Stimulated activated effector memory CD8-positive, alpha-beta T cell treated with anti-CD3 and anti-CD28 coated beads, Interleukin-12 subunit alpha, Interleukin-12 subunit beta, amount 100 ng/mL, for 72 hours (primary cell): ENCODE results near the gene SLC16A7.
A peak's percentile ranks its signal among the peaks of the same experiment; 100 is the strongest.
"Not testable (repeated sequence)": the region's sequence is repeated elsewhere in the genome, so short reads cannot be mapped to it uniquely, and the experiment has no call there.

Experiments
- ATAC-seq: fragments of 150-1000 bp; cut with Tn5 transposase; 2 replicates; pipeline ENCODE4 v1.10.0; 2021
- DNase-seq, 2 donors: peaks; one replicate each; pipeline ENCODE4 v3.0.0; 2021 to 2022; ENCODE audit warnings: low spot score in 2 of 2
- H3K27ac Mint-ChIP-seq: one replicate; pipeline ENCODE4 v1.8.0; 2022; ENCODE audit warnings: mild to moderate bottlenecking, mixed read lengths
- H3K36me3 Mint-ChIP-seq: one replicate; pipeline ENCODE4 v1.8.0; 2022; ENCODE audit warnings: mild to moderate bottlenecking, mixed read lengths
- H3K4me1 Mint-ChIP-seq: one replicate; pipeline ENCODE4 v1.8.0; 2022; ENCODE audit warnings: mixed read lengths
- H3K4me3 Mint-ChIP-seq: one replicate; pipeline ENCODE4 v1.8.0; 2022; ENCODE audit warnings: mild to moderate bottlenecking, mixed read lengths
- H3K9me3 Mint-ChIP-seq: one replicate; pipeline ENCODE4 v1.8.0; 2022; ENCODE audit warnings: mixed read lengths

The SLC16A7 gene

DNA sequence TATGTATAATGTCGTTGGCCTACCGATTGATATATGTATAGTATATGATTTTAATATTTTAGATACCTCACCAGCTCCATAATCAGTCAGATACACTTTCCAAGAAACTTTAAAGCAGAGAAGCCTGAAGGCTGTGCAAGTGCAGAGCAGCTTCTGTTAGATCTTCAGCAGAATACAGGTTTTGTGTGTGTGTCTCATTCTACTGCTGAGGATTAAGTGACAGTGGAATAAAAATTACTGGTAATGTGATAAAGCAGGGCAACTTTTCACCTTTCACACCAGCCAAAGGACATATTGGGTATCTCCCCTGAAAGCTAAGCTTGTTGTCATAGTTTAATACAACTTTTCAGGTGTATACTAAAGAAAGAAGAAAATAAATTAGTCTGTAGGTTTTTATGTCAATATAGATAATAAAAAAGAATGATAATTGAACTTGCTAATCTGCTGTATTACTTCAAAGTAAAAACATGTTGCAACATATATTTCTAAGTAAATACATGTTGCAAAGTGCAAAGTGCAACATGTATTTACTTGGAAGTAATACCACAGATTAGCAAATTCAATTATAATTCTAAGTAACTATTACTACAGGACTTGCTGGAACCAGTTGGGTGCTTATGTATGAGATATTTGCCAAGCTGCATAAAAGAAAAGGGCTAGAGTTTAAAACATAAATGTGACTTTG is 128.3 kb downstream of the SLC16A7 start:
- Mint-ChIP-seq H3K4me3 (no peak overlapping the region), H3K36me3 (no peaks in the 10 kb centered on the region), H3K4me1 (no peaks in the 10 kb centered on the region), H3K27ac (no peak overlapping the region), H3K9me3 (no peaks in the 10 kb centered on the region)
- no peak for DNase-seq
- ATAC-seq: no peak

DNA sequence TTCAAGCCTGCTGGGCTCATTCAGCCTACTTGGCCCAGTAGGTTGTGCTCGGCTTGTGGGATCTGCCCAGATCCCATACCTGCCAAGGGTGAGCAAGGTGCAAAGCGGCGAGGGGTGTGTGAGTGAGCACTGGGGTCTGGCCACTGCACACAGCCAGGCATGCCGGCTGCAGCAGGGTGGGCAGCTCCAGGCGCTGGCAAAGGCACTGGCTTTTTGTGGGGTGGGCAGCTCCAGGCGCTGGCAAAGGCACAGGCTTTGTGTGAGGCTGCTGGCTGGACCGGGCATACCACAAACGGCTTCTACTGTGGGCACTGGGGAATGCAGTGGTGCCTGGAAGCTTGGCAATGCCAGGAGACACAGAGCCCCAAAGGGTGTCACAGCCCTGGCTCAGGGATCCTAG is 137.4 kb downstream of the SLC16A7 start:
- H3K4me1 Mint-ChIP-seq: peaks cover 7% of the 10 kb centered on the region
- ATAC-seq (no peak), DNase-seq (no peak)
- H3K36me3 Mint-ChIP-seq: no peaks in the 10 kb centered on the region
- no peak overlapping the region for H3K4me3 Mint-ChIP-seq
- H3K9me3 Mint-ChIP-seq: peaks cover 1% of the 10 kb centered on the region
- no peak overlapping the region for H3K27ac Mint-ChIP-seq

- H3K36me3 Mint-ChIP-seq: no peaks in the 10 kb centered on the region
- DNase-seq: no peak
- peaks cover 2% of the 10 kb centered on the region for H3K9me3 Mint-ChIP-seq
- H3K4me3 Mint-ChIP-seq: no peak overlapping the region
- H3K4me1 Mint-ChIP-seq: peaks cover 7% of the 10 kb centered on the region
- H3K27ac Mint-ChIP-seq: no peak overlapping the region
- peak; percentile 32 for ATAC-seq
Observed at GRCh38 chr12:59734371-59734770, 138.5 kb downstream of the SLC16A7 start.

- Mint-ChIP-seq H3K36me3 (no peaks in the 10 kb centered on the region), H3K4me1 (peaks cover 7% of the 10 kb centered on the region), H3K4me3 (no peak overlapping the region), H3K9me3 (peaks cover 2% of the 10 kb centered on the region), H3K27ac (no peak overlapping the region)
- ATAC-seq (no peak), DNase-seq (no peak)
Observed at GRCh38 chr12:59735231-59735630, 139.4 kb downstream of the SLC16A7 start.

GRCh38 chr12:59736359-59736758 is 140.5 kb downstream of the SLC16A7 start:
- ATAC-seq: no peak

GRCh38 chr12:59736786-59737185 is 141.0 kb downstream of the SLC16A7 start:
- Mint-ChIP-seq H3K9me3 (peaks cover 2% of the 10 kb centered on the region), H3K4me1 (peaks cover 7% of the 10 kb centered on the region), H3K4me3 (no peak overlapping the region), H3K27ac (no peak overlapping the region), H3K36me3 (no peaks in the 10 kb centered on the region)
- ATAC-seq: no peak
- DNase-seq: no peak

More at GRCh38 chr12:59736359-59736758, 140.5 kb downstream of the SLC16A7 start:
- no peaks in the 10 kb centered on the region for H3K36me3 Mint-ChIP-seq
- H3K4me3 Mint-ChIP-seq: no peak overlapping the region
- H3K27ac Mint-ChIP-seq: no peak overlapping the region
- DNase-seq: no peak
- H3K4me1 Mint-ChIP-seq: peaks cover 7% of the 10 kb centered on the region
- H3K9me3 Mint-ChIP-seq: peaks cover 2% of the 10 kb centered on the region

- DNase-seq (no peak), ATAC-seq (no peak)
- H3K4me1 Mint-ChIP-seq: peaks cover 7% of the 10 kb centered on the region
Observed at GRCh38 chr12:59737725-59738463, 142.1 kb downstream of the SLC16A7 start.

DNA sequence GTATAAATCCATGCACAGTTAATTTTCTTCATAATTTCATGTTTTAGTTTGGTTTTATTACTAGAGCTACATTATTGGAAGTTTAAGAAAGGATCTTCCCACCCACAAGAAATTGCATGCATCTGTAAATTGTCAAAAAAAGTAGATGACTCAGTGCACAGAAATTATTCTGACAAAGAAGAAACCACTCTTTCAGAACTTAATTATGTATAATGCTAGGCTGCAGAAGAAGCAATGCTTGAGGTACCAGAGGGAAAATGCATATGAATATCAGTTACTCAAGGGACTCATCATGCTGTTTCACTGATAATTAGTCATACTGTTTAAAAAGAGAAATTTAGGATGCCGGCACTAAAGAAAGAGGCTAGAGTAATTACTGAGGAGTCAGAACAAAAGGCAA is 147.0 kb downstream of the SLC16A7 start:
- no peak overlapping the region for H3K4me3 Mint-ChIP-seq
- no peak for DNase-seq
- H3K27ac Mint-ChIP-seq: no peak overlapping the region
- H3K9me3 Mint-ChIP-seq: peaks cover 5% of the 10 kb centered on the region
- H3K36me3 Mint-ChIP-seq: no peaks in the 10 kb centered on the region
- H3K4me1 Mint-ChIP-seq: no peaks in the 10 kb centered on the region
- ATAC-seq: no peak

More at GRCh38 chr12:59737725-59738463, 142.1 kb downstream of the SLC16A7 start:
- H3K9me3 Mint-ChIP-seq: peaks cover 2% of the 10 kb centered on the region
- no peak overlapping the region for H3K4me3 Mint-ChIP-seq
- no peak overlapping the region for H3K27ac Mint-ChIP-seq
- no peaks in the 10 kb centered on the region for H3K36me3 Mint-ChIP-seq

- DNase-seq (no peak), ATAC-seq (no peak)
- no peak overlapping the region for H3K4me3 Mint-ChIP-seq
- no peaks in the 10 kb centered on the region for H3K4me1 Mint-ChIP-seq
- no peak overlapping the region for H3K27ac Mint-ChIP-seq
- no peaks in the 10 kb centered on the region for H3K36me3 Mint-ChIP-seq
- peaks cover 4% of the 10 kb centered on the region for H3K9me3 Mint-ChIP-seq
Observed at GRCh38 chr12:59744564-59744963, 148.7 kb downstream of the SLC16A7 start.

GRCh38 chr12:59751091-59751490 is 155.3 kb downstream of the SLC16A7 start:
- not testable (repeated sequence) for H3K4me1 Mint-ChIP-seq, H3K4me3 Mint-ChIP-seq, H3K27ac Mint-ChIP-seq, H3K36me3 Mint-ChIP-seq, DNase-seq, ATAC-seq
- H3K9me3 Mint-ChIP-seq: peaks cover 16% of the 10 kb centered on the region

DNA sequence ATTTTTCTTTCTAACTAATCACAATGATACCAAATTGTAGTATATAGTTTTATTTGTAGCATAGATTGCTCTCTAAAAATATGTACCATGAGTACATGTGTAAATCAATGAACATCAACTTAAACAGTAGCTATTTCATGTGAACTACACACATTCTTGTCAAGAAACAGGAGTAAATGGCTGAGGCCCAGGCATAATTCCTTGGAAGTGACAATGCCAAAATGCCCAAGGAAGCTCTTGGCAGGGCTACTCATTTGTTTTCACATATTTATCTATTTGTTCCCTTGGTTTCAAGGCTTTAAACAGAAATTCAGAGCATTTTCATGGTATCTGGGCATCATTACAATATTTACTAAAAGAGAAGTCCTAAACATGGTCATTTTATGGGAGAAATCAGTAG is 165.7 kb downstream of the SLC16A7 start:
- ATAC-seq: no peak
- no peak overlapping the region for H3K4me3 Mint-ChIP-seq
- no peak for DNase-seq
- H3K36me3 Mint-ChIP-seq: no peaks in the 10 kb centered on the region
- no peaks in the 10 kb centered on the region for H3K4me1 Mint-ChIP-seq
- H3K27ac Mint-ChIP-seq: no peak overlapping the region
- H3K9me3 Mint-ChIP-seq: no peaks in the 10 kb centered on the region

DNA sequence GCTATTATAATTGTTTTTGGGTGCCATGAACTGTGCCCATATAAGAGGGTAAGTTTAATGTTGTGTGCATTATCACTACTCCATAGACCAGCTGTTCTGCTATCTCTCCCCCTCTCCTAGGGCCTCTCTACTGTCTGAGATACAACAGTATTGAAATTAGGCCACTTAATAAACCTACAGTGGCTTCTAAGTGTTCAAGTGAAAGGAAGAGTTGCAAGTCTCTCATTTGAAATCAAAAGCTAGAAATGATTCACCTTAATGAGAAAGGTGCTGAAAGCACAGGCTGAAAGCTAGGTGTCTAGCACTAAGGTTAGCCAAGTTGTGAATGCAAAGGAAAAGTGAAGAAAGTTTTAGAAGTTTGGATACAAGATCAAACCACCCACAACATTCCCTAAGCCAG is 168.0 kb downstream of the SLC16A7 start:
- ATAC-seq (no peak), DNase-seq (no peak)
- no peaks in the 10 kb centered on the region for H3K36me3 Mint-ChIP-seq
- no peak overlapping the region for H3K4me3 Mint-ChIP-seq
- H3K4me1 Mint-ChIP-seq: no peaks in the 10 kb centered on the region
- H3K9me3 Mint-ChIP-seq: no peaks in the 10 kb centered on the region
- no peak overlapping the region for H3K27ac Mint-ChIP-seq

GRCh38 chr12:59768031-59768430 is 172.2 kb downstream of the SLC16A7 start:
- ATAC-seq: no peak
- Mint-ChIP-seq H3K36me3 (peaks cover 11% of the 10 kb centered on the region), H3K9me3 (no peaks in the 10 kb centered on the region), H3K4me1 (no peaks in the 10 kb centered on the region), H3K27ac (no peak overlapping the region), H3K4me3 (no peak overlapping the region)
- DNase-seq: no peak

DNA sequence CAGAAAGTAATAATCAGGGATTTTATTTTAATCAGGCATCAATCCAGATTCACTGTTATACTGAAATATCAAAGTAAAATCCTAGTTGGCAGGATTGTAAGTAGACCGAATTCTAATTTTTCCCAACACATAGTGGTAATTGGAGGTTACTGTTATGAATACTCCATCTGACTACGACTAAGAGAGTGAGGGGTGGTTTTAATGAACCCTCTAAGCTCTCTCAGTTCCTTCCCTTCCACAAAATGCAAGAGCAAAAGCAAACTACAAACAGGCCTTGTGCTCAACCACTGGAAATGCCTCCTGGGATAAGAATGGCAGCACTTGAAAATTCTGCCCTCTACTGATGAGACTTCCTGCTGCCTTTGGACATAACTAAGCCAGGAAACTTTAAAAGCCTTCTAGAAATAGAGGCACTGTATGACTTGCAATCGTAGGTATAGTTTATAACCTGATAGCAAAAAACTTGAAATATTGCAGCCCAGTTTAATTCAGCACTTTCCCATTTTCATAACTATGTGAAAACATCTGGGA is 184.8 kb downstream of the SLC16A7 start:
- Mint-ChIP-seq H3K4me1 (no peaks in the 10 kb centered on the region), H3K27ac (no peak overlapping the region), H3K4me3 (no peak overlapping the region), H3K36me3 (peaks cover 20% of the 10 kb centered on the region), H3K9me3 (no peaks in the 10 kb centered on the region)
- DNase-seq: no peak
- no peak for ATAC-seq

DNA sequence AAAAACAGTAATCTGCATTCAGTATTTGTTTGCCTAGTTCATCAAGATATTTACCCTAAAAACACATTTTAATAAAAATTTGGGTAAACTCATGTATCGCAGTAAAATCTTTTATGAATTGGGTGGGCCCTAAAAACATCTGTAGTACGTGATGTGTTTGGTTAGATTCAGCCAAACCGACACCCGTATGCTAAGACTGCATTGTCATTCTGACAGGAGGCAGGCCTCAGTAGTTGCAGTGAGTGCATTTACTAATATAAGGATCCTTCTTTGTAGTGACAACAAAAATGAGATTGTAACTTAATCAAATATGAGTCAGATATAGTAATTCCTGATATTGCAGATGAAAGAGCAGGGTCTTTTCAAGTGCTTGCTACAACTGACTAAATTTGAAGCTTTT is 191.8 kb downstream of the SLC16A7 start:
- ATAC-seq (peak; percentile 43), DNase-seq (no peak)
- Mint-ChIP-seq H3K27ac (no peak overlapping the region), H3K36me3 (no peaks in the 10 kb centered on the region), H3K9me3 (peaks cover 3% of the 10 kb centered on the region), H3K4me1 (no peaks in the 10 kb centered on the region), H3K4me3 (no peak overlapping the region)

DNA sequence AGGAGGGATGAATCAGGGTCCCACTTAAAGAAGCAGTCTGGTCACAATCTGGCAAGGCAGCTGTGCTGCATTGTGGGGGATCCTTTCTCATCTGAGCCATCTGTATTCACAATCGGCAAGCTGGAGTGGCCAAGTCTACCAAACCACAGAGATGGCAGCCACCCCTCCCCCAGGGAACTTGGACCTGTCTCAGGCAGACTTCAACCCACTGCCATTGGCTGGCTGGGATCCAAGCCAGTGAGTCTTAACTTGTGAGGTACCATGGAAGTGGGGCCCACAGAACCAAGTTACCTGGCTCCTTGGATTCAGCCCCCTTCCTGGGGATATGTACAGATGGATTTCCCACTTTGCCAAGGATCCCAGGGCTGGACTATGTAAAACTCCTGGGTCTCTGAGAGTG is 196.8 kb downstream of the SLC16A7 start:
- Mint-ChIP-seq H3K4me1 (no peaks in the 10 kb centered on the region), H3K9me3 (peaks cover 20% of the 10 kb centered on the region), H3K27ac (no peak overlapping the region), H3K36me3 (no peaks in the 10 kb centered on the region), H3K4me3 (no peak overlapping the region)
- no peak for DNase-seq
- no peak for ATAC-seq
